ENCODE results near the gene CXCL8. TPM values are rescaled to one million over a fixed set of nuclear protein-coding genes. Genes with fewer than 3 reads are reported as not detected.

Gene CXCL8
- polyA plus RNA-seq, 1 of the 3 experiments (the other 2 are of a cell fraction): 6.0 TPM

DNA sequence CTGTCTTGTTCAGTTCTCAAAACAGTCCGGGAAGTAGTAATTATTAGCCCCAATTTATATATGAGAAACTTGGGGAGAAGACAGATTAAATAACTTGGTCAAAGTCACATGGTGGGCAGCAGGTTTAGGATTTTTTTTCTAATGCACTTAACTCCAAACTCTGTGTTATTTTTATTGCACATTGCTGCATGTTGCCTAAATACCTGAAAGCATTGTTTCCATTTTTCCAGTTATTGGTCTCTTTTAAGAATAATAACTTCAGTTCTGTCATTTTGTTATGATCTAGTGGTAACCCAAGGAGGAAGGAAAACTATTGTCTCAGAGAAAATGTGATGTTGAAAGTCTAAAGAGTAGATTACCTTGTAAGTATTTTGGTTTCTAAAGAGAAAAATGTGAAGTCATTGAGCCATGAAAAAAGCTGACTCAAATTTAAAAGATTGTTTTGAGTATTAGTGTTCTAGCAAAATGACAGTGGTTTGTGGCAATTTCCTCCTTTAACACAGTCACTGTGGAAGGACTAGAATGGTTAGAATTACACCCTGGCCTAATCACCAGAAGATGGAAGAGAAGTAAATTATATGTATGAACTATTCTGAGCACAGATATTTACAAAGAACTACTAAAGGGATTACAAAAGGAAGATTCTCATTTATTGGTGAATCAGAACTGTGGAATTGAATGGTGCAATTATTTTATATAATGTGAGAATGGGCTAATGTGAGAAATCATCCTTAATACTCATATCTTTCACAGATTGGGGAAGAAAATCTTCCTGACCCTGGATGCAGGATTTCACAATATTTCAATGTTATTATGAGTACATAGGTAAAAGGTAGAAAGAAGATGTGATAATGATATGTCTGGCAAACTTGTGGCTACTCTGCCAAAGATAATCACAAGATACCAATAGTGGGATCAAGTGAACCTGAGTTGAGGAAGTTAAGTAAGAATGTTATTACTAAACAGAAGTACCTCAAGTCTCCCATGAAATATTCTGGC is 21.7 kb upstream of the CXCL8 start:
- peaks cover 0 to 27% of the 10 kb centered on the region in 2 experiments; a peak in 2 of 4 replicates for H3K4me1 ChIP-seq (ENCODE audit: control insufficient read depth in 1 of 2, insufficient read depth in 2 of 2, low read depth in 1 of 2, low read length in 1 of 2)
- 52% methylated on average over 1 of the region's 1 CpG for WGBS (ENCODE audit: low lambda C conversion rate)
- H4K20me1 ChIP-seq (ENCODE audit: insufficient read depth): no peaks in the 10 kb centered on the region
- H3K4me3 ChIP-seq (ENCODE audit: low read depth in 2 of 2, low read length in 1 of 2): no peak overlapping the region
- TF ChIP-seq EP300 (IDR thresholded peaks at IDR 0.05; ENCODE audit: borderline replicate concordance in 1 of 2, low read depth in 1 of 2, low read length in 1 of 2): no peak
- TF ChIP-seq, protein P1, sequence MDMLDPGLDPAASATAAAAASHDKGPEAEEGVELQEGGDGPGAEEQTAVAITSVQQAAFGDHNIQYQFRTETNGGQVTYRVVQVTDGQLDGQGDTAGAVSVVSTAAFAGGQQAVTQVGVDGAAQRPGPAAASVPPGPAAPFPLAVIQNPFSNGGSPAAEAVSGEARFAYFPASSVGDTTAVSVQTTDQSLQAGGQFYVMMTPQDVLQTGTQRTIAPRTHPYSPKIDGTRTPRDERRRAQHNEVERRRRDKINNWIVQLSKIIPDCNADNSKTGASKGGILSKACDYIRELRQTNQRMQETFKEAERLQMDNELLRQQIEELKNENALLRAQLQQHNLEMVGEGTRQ (IDR thresholded peaks at IDR 0.05; ENCODE audit: borderline replicate concordance, low read depth, low read length): no peak
- TF ChIP-seq TAF1 (IDR thresholded peaks at IDR 0.05; ENCODE audit: borderline replicate concordance, low read depth, low read length): no peak
- no peak for TF ChIP-seq SMC3 (IDR thresholded peaks at IDR 0.05; ENCODE audit: low read depth, low read length)
- no peak for TF ChIP-seq YY1 (IDR thresholded peaks at IDR 0.05; ENCODE audit: low read depth)
- no peak for TF ChIP-seq FOXJ3 (CRISPR knock-in tag; IDR thresholded peaks at IDR 0.05)
- no peak for TF ChIP-seq TEAD4 (IDR thresholded peaks at IDR 0.05; ENCODE audit: borderline replicate concordance, insufficient read depth)
- TF ChIP-seq, protein P2, sequence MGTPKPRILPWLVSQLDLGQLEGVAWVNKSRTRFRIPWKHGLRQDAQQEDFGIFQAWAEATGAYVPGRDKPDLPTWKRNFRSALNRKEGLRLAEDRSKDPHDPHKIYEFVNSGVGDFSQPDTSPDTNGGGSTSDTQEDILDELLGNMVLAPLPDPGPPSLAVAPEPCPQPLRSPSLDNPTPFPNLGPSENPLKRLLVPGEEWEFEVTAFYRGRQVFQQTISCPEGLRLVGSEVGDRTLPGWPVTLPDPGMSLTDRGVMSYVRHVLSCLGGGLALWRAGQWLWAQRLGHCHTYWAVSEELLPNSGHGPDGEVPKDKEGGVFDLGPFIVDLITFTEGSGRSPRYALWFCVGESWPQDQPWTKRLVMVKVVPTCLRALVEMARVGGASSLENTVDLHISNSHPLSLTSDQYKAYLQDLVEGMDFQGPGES (IDR thresholded peaks at IDR 0.05; ENCODE audit: low read depth, low read length): no peak
- TF ChIP-seq, protein P3, sequence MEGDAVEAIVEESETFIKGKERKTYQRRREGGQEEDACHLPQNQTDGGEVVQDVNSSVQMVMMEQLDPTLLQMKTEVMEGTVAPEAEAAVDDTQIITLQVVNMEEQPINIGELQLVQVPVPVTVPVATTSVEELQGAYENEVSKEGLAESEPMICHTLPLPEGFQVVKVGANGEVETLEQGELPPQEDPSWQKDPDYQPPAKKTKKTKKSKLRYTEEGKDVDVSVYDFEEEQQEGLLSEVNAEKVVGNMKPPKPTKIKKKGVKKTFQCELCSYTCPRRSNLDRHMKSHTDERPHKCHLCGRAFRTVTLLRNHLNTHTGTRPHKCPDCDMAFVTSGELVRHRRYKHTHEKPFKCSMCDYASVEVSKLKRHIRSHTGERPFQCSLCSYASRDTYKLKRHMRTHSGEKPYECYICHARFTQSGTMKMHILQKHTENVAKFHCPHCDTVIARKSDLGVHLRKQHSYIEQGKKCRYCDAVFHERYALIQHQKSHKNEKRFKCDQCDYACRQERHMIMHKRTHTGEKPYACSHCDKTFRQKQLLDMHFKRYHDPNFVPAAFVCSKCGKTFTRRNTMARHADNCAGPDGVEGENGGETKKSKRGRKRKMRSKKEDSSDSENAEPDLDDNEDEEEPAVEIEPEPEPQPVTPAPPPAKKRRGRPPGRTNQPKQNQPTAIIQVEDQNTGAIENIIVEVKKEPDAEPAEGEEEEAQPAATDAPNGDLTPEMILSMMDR (IDR thresholded peaks at IDR 0.05): no peak
- no peak for TF ChIP-seq EZH2phosphoT487 (IDR thresholded peaks at IDR 0.05; ENCODE audit: borderline replicate concordance, low read depth)
- no peak for TF ChIP-seq TCF12 (IDR thresholded peaks at IDR 0.05)
- no peak for TF ChIP-seq RCOR1 (IDR thresholded peaks at IDR 0.05; ENCODE audit: low read length)
- TF ChIP-seq ELF1 (IDR thresholded peaks at IDR 0.05): no peak
- TF ChIP-seq RXRA (IDR thresholded peaks at IDR 0.05; ENCODE audit: borderline replicate concordance, low read depth): no peak
- TF ChIP-seq FOXM1 (IDR thresholded peaks at IDR 0.05; ENCODE audit: low read depth): no peak
- no peak for TF ChIP-seq GABPA (IDR thresholded peaks at IDR 0.05; ENCODE audit: low read depth)
- TF ChIP-seq NRF1 (IDR thresholded peaks at IDR 0.05; ENCODE audit: low read depth, low read length): no peak
- CTCF ChIA-PET: no interaction called here
- H2AFZ ChIP-seq (ENCODE audit: low read depth): peak overlapping the region; percentile 47; the same call in 1 of the 2 replicates
- H3K27me3 ChIP-seq (ENCODE audit: insufficient read depth): no peaks in the 10 kb centered on the region
- peaks cover 37% of the 10 kb centered on the region for H3F3A ChIP-seq (replicated peaks; ENCODE audit: insufficient read depth)
- no peak overlapping the region for H3K9ac ChIP-seq
- H3K9me2 ChIP-seq: no peaks in the 10 kb centered on the region
- peak overlapping the region in 1 of 2 experiments; percentile 58; a peak in 2 of 4 replicates for H3K27ac ChIP-seq (ENCODE audit: low read depth in 2 of 2, low read length in 1 of 2)
- no peaks in the 10 kb centered on the region for H3K36me3 ChIP-seq (replicated peaks in 1 of 2; ENCODE audit: control insufficient read depth in 1 of 2, insufficient read depth in 2 of 2, low read length in 1 of 2)
- H3K79me2 ChIP-seq (ENCODE audit: insufficient read depth): no peaks in the 10 kb centered on the region
- POLR2A ChIA-PET: no interaction called here
- no peak overlapping the region for H3K4me2 ChIP-seq
- no peaks in the 10 kb centered on the region for H3K9me3 ChIP-seq
- no peak for DNase-seq
